Activated T-helper 17 cell treated with anti-CD3 and anti-CD28 coated beads, Interleukin-2, amount 50 U/mL, for 72 hours (primary cell): ENCODE data around the gene SRP9. TPM values are rescaled to one million over a fixed set of nuclear protein-coding genes. Genes with fewer than 3 reads are reported as not detected.
"Not testable (repeated sequence)": the region's sequence is repeated elsewhere in the genome, so short reads cannot be mapped to it uniquely, and the experiment has no call there.

Experiments used
- ATAC-seq: fragments of 150-1000 bp; cut with Tn5 transposase; replicated peaks from 2 replicates; pipeline ENCODE4 v1.10.0; 2021; ENCODE audit warnings: mild to moderate bottlenecking, moderate library complexity
- H3K27ac Mint-ChIP-seq: one replicate; pipeline ENCODE4 v1.8.0; 2022; ENCODE audit warnings: mixed read lengths
- H3K27me3 Mint-ChIP-seq: one replicate; pipeline ENCODE4 v1.8.0; 2022; ENCODE audit warnings: mixed read lengths
- H3K36me3 Mint-ChIP-seq: one replicate; pipeline ENCODE4 v1.8.0; 2022; ENCODE audit warnings: low read depth, mild to moderate bottlenecking, mixed read lengths
- H3K4me1 Mint-ChIP-seq: one replicate; pipeline ENCODE4 v1.8.0; 2022; ENCODE audit warnings: mixed read lengths
- H3K4me3 Mint-ChIP-seq: one replicate; pipeline ENCODE4 v1.8.0; 2022; ENCODE audit warnings: mild to moderate bottlenecking, mixed read lengths
- H3K9me3 Mint-ChIP-seq: one replicate; pipeline ENCODE4 v1.8.0; 2022; ENCODE audit warnings: mixed read lengths
- total RNA-seq, 2 donors: library from RNA; stranded (reverse); gene quantifications; one replicate each; pipeline ENCODE4 v1.2.3, GENCODE V29; 2022

SRP9 gene
- total RNA-seq, 2 donors from 2014 or later: 209 to 281 TPM

GRCh38 chr1:225813214-225813964 is 35.8 kb downstream of the SRP9 start:
- no peak for ATAC-seq

GRCh38 chr1:225814381-225814780 is 36.8 kb downstream of the SRP9 start:
- Mint-ChIP-seq H3K36me3 (no peaks in the 10 kb centered on the region), H3K9me3 (no peaks in the 10 kb centered on the region), H3K27ac (no peak overlapping the region), H3K4me1 (no peaks in the 10 kb centered on the region), H3K4me3 (no peak overlapping the region), H3K27me3 (no peaks in the 10 kb centered on the region)
- ATAC-seq: no peak

More at GRCh38 chr1:225813214-225813964, 35.8 kb downstream of the SRP9 start:
- H3K27me3 Mint-ChIP-seq: no peaks in the 10 kb centered on the region
- no peaks in the 10 kb centered on the region for H3K9me3 Mint-ChIP-seq
- H3K27ac Mint-ChIP-seq: no peak overlapping the region
- no peaks in the 10 kb centered on the region for H3K36me3 Mint-ChIP-seq
- H3K4me3 Mint-ChIP-seq: no peak overlapping the region
- H3K4me1 Mint-ChIP-seq: no peaks in the 10 kb centered on the region

- H3K36me3 Mint-ChIP-seq, H3K9me3 Mint-ChIP-seq, ATAC-seq, H3K4me1 Mint-ChIP-seq, H3K27me3 Mint-ChIP-seq, H3K27ac Mint-ChIP-seq, H3K4me3 Mint-ChIP-seq: not testable (repeated sequence)
Measured at GRCh38 chr1:225815090-225815489, 37.5 kb downstream of the SRP9 start.

- no peak for ATAC-seq
- H3K9me3 Mint-ChIP-seq: no peaks in the 10 kb centered on the region
- no peaks in the 10 kb centered on the region for H3K4me1 Mint-ChIP-seq
- no peak overlapping the region for H3K4me3 Mint-ChIP-seq
- no peak overlapping the region for H3K27ac Mint-ChIP-seq
- H3K36me3 Mint-ChIP-seq: no peaks in the 10 kb centered on the region
- no peaks in the 10 kb centered on the region for H3K27me3 Mint-ChIP-seq
Measured at GRCh38 chr1:225815526-225816178, 38.0 kb downstream of the SRP9 start.

- ATAC-seq: no peak
- no peak overlapping the region for H3K27ac Mint-ChIP-seq
- no peak overlapping the region for H3K4me3 Mint-ChIP-seq
- no peaks in the 10 kb centered on the region for H3K9me3 Mint-ChIP-seq
- no peaks in the 10 kb centered on the region for H3K27me3 Mint-ChIP-seq
- H3K4me1 Mint-ChIP-seq: no peaks in the 10 kb centered on the region
- H3K36me3 Mint-ChIP-seq: no peaks in the 10 kb centered on the region
Measured at GRCh38 chr1:225816643-225817538, 39.3 kb downstream of the SRP9 start.

- Mint-ChIP-seq H3K36me3 (no peaks in the 10 kb centered on the region), H3K27ac (no peak overlapping the region), H3K9me3 (no peaks in the 10 kb centered on the region), H3K27me3 (no peaks in the 10 kb centered on the region), H3K4me3 (no peak overlapping the region), H3K4me1 (no peaks in the 10 kb centered on the region)
- ATAC-seq: no peak
Measured at GRCh38 chr1:225817611-225818061, 40.0 kb downstream of the SRP9 start.

- H3K27me3 Mint-ChIP-seq: no peaks in the 10 kb centered on the region
- H3K4me1 Mint-ChIP-seq: no peaks in the 10 kb centered on the region
- H3K36me3 Mint-ChIP-seq: no peaks in the 10 kb centered on the region
- no peak for ATAC-seq
- no peak overlapping the region for H3K4me3 Mint-ChIP-seq
- H3K27ac Mint-ChIP-seq: no peak overlapping the region
- H3K9me3 Mint-ChIP-seq: no peaks in the 10 kb centered on the region
Measured at GRCh38 chr1:225818229-225818628, 40.6 kb downstream of the SRP9 start.

- Mint-ChIP-seq H3K9me3 (no peaks in the 10 kb centered on the region), H3K27me3 (no peaks in the 10 kb centered on the region), H3K36me3 (no peaks in the 10 kb centered on the region), H3K27ac (no peak overlapping the region), H3K4me1 (no peaks in the 10 kb centered on the region), H3K4me3 (no peak overlapping the region)
- ATAC-seq: no peak
Measured at GRCh38 chr1:225819346-225820192, 41.9 kb downstream of the SRP9 start.

- ATAC-seq: no peak
- Mint-ChIP-seq H3K9me3 (no peaks in the 10 kb centered on the region), H3K36me3 (no peaks in the 10 kb centered on the region), H3K27ac (no peak overlapping the region), H3K27me3 (no peaks in the 10 kb centered on the region), H3K4me3 (no peak overlapping the region), H3K4me1 (no peaks in the 10 kb centered on the region)
Measured at GRCh38 chr1:225820522-225821120, 43.0 kb downstream of the SRP9 start.

GRCh38 chr1:225822655-225823403 is 45.2 kb downstream of the SRP9 start:
- no peak overlapping the region for H3K4me3 Mint-ChIP-seq
- H3K36me3 Mint-ChIP-seq: no peaks in the 10 kb centered on the region
- no peak for ATAC-seq

GRCh38 chr1:225823811-225824261 is 46.2 kb downstream of the SRP9 start:
- Mint-ChIP-seq H3K4me1 (peaks cover 4% of the 10 kb centered on the region), H3K36me3 (no peaks in the 10 kb centered on the region), H3K9me3 (no peaks in the 10 kb centered on the region), H3K27me3 (no peaks in the 10 kb centered on the region), H3K27ac (no peak overlapping the region), H3K4me3 (no peak overlapping the region)
- ATAC-seq: no peak

More at GRCh38 chr1:225822655-225823403, 45.2 kb downstream of the SRP9 start:
- H3K27ac Mint-ChIP-seq: no peak overlapping the region
- no peaks in the 10 kb centered on the region for H3K27me3 Mint-ChIP-seq
- H3K9me3 Mint-ChIP-seq: no peaks in the 10 kb centered on the region
- H3K4me1 Mint-ChIP-seq: peaks cover 4% of the 10 kb centered on the region

GRCh38 chr1:225824533-225824941 is 46.9 kb downstream of the SRP9 start:
- H3K27ac Mint-ChIP-seq: no peak overlapping the region
- no peak for ATAC-seq
- no peaks in the 10 kb centered on the region for H3K36me3 Mint-ChIP-seq
- H3K4me3 Mint-ChIP-seq: no peak overlapping the region
- H3K4me1 Mint-ChIP-seq: peaks cover 4% of the 10 kb centered on the region
- H3K27me3 Mint-ChIP-seq: no peaks in the 10 kb centered on the region
- no peaks in the 10 kb centered on the region for H3K9me3 Mint-ChIP-seq

- Mint-ChIP-seq H3K9me3 (no peaks in the 10 kb centered on the region), H3K4me1 (peaks cover 4% of the 10 kb centered on the region), H3K27me3 (no peaks in the 10 kb centered on the region), H3K4me3 (no peak overlapping the region), H3K36me3 (no peaks in the 10 kb centered on the region), H3K27ac (no peak overlapping the region)
- no peak for ATAC-seq
Measured at GRCh38 chr1:225825078-225825477, 47.5 kb downstream of the SRP9 start.
